Nephron progenitor cell (in vitro differentiated cells): ENCODE measurements around the gene ZBTB49.

ENCODE experiments used
- DNase-seq: peaks from one replicate; pipeline ENCODE4 v3.0.0; 2021
- H3K27ac Mint-ChIP-seq: 2 replicates; pipeline ENCODE4 v1.8.0; 2021; ENCODE audit warnings: mild to moderate bottlenecking, moderate library complexity, mixed read lengths
- H3K27me3 Mint-ChIP-seq: 2 replicates; pipeline ENCODE4 v1.8.0; 2021; ENCODE audit warnings: mild to moderate bottlenecking, low read depth, mixed read lengths; ENCODE audit not compliant: poor library complexity
- H3K36me3 Mint-ChIP-seq: 2 replicates; pipeline ENCODE4 v1.8.0; 2021; ENCODE audit warnings: low read depth, mixed read lengths
- H3K4me1 Mint-ChIP-seq: 2 replicates; pipeline ENCODE4 v1.8.0; 2021; ENCODE audit warnings: mixed read lengths
- H3K4me3 Mint-ChIP-seq: 2 replicates; pipeline ENCODE4 v1.8.0; 2021; ENCODE audit warnings: mild to moderate bottlenecking, moderate library complexity, mixed read lengths
- H3K9me3 Mint-ChIP-seq: 2 replicates; pipeline ENCODE4 v1.8.0; 2021; ENCODE audit warnings: mild to moderate bottlenecking, moderate library complexity, mixed read lengths
- TF ChIP-seq, protein P1 (sequence below): fragments of 200-600 bp; sonication (generic); IDR thresholded peaks from 2 replicates; pipeline ENCODE4 v1.5.0; 2021; ENCODE audit warnings: antibody characterized with exemption

Gene ZBTB49

DNA sequence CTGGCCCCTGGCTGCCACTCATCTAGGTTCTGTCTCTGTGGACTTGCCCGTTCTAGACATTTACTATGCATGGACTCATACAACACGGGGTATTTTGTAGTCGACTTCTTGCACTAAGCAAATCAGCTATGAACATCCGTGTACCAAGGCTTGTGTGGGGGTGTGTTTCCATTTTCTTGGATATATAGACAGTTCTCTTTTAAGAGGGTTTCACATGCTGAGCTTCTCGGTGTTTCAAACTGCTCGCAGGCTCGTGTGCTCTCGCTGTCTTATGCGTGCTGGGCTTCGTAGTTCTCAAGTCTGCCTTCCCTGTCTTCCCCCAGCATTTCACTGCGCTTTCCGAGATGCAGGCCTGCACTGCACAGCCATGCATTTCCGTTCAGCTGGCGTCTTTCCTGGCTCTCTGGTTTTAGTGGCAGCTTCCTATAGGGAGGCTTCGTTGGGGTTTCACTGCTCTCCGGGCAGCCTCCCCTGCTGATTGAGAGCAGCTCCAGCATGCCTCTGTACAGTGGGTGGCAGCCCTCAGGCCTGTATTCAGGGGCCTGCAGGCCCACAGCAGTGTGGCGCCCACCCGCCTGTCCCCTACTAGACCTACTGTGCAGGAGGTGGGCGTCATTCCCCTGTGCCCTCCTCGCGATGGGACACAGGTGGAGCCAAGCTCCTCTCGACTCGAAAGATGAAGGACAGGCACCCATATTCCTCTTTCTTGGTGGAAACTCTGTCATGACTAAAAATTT is 27.6 kb downstream of the ZBTB49 start:
- peaks cover 55% of the 10 kb centered on the region for H3K36me3 Mint-ChIP-seq
- H3K4me1 Mint-ChIP-seq = no peaks in the 10 kb centered on the region
- DNase-seq = no peak
- no peaks in the 10 kb centered on the region for H3K27me3 Mint-ChIP-seq
- H3K27ac Mint-ChIP-seq = no peak overlapping the region
- no peaks in the 10 kb centered on the region for H3K9me3 Mint-ChIP-seq
- H3K4me3 Mint-ChIP-seq = no peak overlapping the region
- TF ChIP-seq, protein P1, sequence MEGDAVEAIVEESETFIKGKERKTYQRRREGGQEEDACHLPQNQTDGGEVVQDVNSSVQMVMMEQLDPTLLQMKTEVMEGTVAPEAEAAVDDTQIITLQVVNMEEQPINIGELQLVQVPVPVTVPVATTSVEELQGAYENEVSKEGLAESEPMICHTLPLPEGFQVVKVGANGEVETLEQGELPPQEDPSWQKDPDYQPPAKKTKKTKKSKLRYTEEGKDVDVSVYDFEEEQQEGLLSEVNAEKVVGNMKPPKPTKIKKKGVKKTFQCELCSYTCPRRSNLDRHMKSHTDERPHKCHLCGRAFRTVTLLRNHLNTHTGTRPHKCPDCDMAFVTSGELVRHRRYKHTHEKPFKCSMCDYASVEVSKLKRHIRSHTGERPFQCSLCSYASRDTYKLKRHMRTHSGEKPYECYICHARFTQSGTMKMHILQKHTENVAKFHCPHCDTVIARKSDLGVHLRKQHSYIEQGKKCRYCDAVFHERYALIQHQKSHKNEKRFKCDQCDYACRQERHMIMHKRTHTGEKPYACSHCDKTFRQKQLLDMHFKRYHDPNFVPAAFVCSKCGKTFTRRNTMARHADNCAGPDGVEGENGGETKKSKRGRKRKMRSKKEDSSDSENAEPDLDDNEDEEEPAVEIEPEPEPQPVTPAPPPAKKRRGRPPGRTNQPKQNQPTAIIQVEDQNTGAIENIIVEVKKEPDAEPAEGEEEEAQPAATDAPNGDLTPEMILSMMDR = no peak

DNA sequence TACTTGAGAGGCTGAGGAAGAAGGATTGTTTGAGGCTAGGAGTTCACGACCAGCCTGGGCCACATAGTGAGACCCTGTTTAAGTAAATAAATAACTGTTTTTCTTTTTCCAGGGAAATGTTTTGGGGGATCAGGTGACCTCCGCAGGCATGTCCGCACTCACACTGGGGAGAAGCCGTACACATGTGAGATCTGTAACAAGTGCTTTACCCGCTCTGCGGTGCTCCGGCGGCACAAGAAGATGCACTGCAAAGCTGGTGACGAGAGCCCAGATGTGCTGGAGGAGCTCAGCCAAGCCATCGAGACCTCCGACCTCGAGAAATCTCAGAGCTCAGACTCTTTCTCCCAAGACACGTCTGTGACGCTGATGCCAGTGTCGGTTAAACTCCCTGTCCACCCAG is 30.5 kb downstream of the ZBTB49 start:
- Mint-ChIP-seq H3K4me1 (no peaks in the 10 kb centered on the region), H3K27ac (no peak overlapping the region)
- TF ChIP-seq, protein P1 = no peak

DNA sequence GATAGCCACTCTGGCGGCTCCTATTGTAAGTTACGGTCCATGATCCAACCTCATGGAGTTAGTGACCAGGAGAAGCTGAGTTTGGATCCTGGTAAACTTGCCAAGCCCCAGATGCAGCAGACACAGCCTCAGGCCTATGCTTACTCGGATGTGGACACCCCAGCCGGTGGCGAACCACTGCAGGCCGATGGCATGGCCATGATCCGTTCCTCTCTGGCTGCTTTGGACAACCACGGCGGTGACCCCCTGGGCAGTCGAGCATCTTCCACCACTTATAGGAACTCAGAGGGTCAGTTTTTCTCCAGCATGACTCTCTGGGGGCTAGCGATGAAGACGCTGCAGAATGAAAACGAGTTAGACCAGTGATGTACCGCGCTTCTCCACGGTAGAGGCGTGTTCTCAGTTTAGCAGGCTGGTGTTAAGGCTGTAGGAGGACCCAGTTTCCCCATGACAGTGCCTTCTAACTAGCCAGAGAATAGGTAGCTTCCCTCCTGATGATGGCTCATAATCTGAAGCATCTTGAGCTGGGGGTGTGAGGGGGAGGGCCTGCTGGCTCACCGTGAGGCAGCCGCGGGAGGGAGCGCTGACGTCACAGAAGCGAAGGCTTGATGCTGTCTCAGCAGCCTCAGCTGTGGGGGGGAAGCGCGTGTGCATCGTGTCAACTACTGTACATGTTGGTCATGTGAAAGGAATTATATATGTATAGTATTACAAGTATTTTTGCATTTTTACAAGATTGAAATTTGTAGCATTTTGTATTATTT is 31.1 kb downstream of the ZBTB49 start:
- H3K4me1 Mint-ChIP-seq = no peaks in the 10 kb centered on the region
- TF ChIP-seq, protein P1 = no peak
- H3K27ac Mint-ChIP-seq = no peak overlapping the region
- peaks cover 10% of the 10 kb centered on the region for H3K27me3 Mint-ChIP-seq
- no peak overlapping the region for H3K4me3 Mint-ChIP-seq
- H3K36me3 Mint-ChIP-seq = peaks cover 31% of the 10 kb centered on the region
- H3K9me3 Mint-ChIP-seq = no peaks in the 10 kb centered on the region
- no peak for DNase-seq

More for the DNA sequence above, 30.5 kb downstream of the ZBTB49 start:
- no peak for DNase-seq
- H3K27me3 Mint-ChIP-seq = peaks cover 6% of the 10 kb centered on the region
- no peak overlapping the region for H3K4me3 Mint-ChIP-seq
- H3K9me3 Mint-ChIP-seq = no peaks in the 10 kb centered on the region
- peaks cover 36% of the 10 kb centered on the region for H3K36me3 Mint-ChIP-seq

DNA sequence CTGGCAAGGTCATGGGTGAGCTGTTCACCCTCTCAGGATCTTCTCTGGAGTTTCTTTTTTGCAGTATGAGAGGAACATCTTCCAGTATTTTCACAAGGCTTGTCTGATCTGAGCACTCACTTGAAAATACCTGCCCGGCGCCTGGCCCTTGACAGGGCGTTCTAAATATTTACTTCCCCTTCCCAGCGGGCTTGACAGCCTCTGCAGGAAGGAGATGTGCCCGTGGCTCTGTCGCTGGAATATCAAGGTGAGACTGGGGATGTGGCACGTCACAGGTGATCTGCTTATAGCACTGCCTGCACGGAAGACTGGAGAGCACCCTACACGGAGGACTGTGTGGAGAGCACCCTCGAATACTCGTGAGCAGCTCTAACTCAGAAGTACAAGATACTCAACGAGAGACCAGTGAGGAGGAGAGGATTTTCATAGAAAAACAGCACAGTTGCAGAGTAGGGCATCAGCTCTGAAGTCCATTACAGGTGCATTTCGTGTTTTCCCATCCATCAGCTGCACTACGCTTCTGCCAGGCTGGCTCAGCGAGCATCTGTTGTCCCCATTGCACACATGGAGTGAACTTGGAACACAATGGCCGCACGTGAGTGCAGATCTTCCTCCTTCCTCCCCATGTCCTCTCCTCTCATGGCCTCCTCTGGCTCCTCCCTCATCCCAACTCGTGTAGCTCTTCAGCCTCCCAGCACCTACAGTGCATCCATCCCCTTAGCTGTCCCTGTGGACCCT is 32.1 kb downstream of the ZBTB49 start:
- DNase-seq = no peak
- peaks cover 15% of the 10 kb centered on the region for H3K27me3 Mint-ChIP-seq
- no peak overlapping the region for H3K4me3 Mint-ChIP-seq
- TF ChIP-seq, protein P1 = no peak
- no peaks in the 10 kb centered on the region for H3K4me1 Mint-ChIP-seq
- H3K9me3 Mint-ChIP-seq = no peaks in the 10 kb centered on the region
- no peak overlapping the region for H3K27ac Mint-ChIP-seq
- peaks cover 24% of the 10 kb centered on the region for H3K36me3 Mint-ChIP-seq

DNA sequence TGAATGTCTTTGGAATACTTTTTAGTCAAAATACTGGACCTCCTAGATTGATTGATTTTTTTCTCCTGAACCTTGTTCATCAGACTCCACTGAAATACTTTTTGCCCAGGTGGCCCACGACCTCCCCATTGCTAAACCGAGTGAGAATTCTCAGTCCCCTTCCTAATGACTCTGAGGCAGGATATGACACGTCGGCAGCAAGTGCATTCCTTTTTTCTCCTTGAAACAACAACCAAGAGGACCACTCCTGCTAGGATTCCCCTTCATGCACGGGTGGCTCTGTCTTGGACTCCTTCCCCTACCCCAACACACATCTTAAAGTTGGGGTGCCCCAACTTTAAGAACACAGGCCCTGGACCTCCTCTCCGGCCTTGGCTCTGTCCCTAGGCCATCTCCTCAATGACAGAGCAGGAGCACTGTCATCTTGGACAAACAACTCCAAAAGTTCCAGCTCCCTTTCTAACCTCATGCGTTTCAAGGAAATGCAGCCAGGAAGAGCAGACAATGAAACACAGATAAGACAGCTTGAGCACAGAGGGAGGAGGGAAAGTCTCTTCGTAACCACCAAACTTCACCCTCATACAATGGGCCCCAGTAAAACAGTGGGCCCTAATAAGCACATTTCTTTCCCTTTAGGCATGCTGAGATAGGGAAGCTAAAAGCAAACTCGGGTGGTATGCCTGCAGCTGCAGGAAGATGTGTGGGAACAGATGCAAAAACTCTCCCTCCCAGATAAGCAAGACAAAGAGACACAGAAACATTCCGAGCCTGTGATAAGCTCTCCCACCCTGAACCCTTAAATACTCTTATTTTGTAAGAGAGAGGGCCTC is 33.9 kb downstream of the ZBTB49 start:
- TF ChIP-seq, protein P1 = no peak
- H3K36me3 Mint-ChIP-seq = peaks cover 18% of the 10 kb centered on the region
- DNase-seq = no peak
- no peaks in the 10 kb centered on the region for H3K4me1 Mint-ChIP-seq
- no peaks in the 10 kb centered on the region for H3K9me3 Mint-ChIP-seq
- H3K27me3 Mint-ChIP-seq = peaks cover 17% of the 10 kb centered on the region
- no peak overlapping the region for H3K27ac Mint-ChIP-seq
- H3K4me3 Mint-ChIP-seq = no peak overlapping the region
